Uterus (tissue), 4 donors: ENCODE data around the gene SHKBP1. TPM values are rescaled to one million over a fixed set of nuclear protein-coding genes. Genes with fewer than 3 reads are reported as not detected.
A peak's percentile ranks its signal among the peaks of the same experiment; 100 is the strongest.
"Not testable (repeated sequence)": the region's sequence is repeated elsewhere in the genome, so short reads cannot be mapped to it uniquely, and the experiment has no call there.

Experiments used
- DNase-seq, 2 donors: peaks; one replicate each; pipeline ENCODE4 v3.0.0-alpha.2; 2019 to 2020
- H3K27ac ChIP-seq, 2 donors: fragments of 200-600 bp; sonication (generic); 1 replicate in 1 of 2; 2 replicates in 1 of 2; pipeline ENCODE4 v1.5.1; 2016 to 2018
- H3K27me3 ChIP-seq, 2 donors: fragments of 200-600 bp; sonication (generic); one replicate each; pipeline ENCODE4 v1.5.1; 2018 to 2019; ENCODE audit warnings: control low read depth in 1 of 2
- H3K36me3 ChIP-seq, 2 donors: fragments of 200-600 bp; sonication (generic); one replicate each; pipeline ENCODE4 v1.5.1; 2019; ENCODE audit warnings: control low read depth in 1 of 2
- H3K4me1 ChIP-seq, 2 donors: fragments of 200-600 bp; sonication (generic); one replicate each; pipeline ENCODE4 v1.5.1; 2018 to 2019; ENCODE audit warnings: control low read depth in 1 of 2
- H3K4me3 ChIP-seq, 2 donors: fragments of 200-600 bp; sonication (generic); 1 replicate in 1 of 2; 2 replicates in 1 of 2; pipeline ENCODE4 v1.5.1; 2018 to 2019; ENCODE audit warnings: mild to moderate bottlenecking in 1 of 2
- H3K9me3 ChIP-seq, 2 donors: fragments of 200-600 bp; sonication (generic); one replicate each; pipeline ENCODE4 v1.5.1; 2019; ENCODE audit warnings: control low read depth in 1 of 2
- POLR2A ChIP-seq, 2 donors: fragments of 450-650 bp; IDR thresholded peaks; one replicate each; pipeline ENCODE4 v1.6.1; 2016; ENCODE audit warnings: antibody characterized with exemption in 2 of 2, mild to moderate bottlenecking in 1 of 2, moderate library complexity in 1 of 2
- intact Hi-C: fragments of 100-400 bp; cut with DNase I; formaldehyde crosslinking; loops from one replicate; pipeline ENCODE4 v1.15.1; 2023; ENCODE audit warnings: low total_unique reads
- total RNA-seq, 4 donors: library from RNA; depleted of rRNA in 3 of 4; stranded (reverse); fragments of >200 nt in 3 of 4; gene quantifications; one replicate each; pipeline versions ENCODE4 v1.1.0 to v1.2.4, GENCODE V29; 2014 to 2023
- TF ChIP-seq, protein P1 (sequence below), 4 experiments: fragments of 200-600 bp in 2 of 4; fragments of 450-650 bp in 2 of 4; sonication (generic) in 2 of 4; IDR thresholded peaks; one replicate each; pipeline ENCODE4 v1.5.1; 2016 to 2019; ENCODE audit warnings: antibody characterized with exemption in 4 of 4, mild to moderate bottlenecking in 2 of 4, moderate library complexity in 1 of 4
- donor health status: DM: yes; HTN: yes; CAD: no.

Gene SHKBP1
- total RNA-seq, 4 donors from 2014 or later, result 15.1 to 57.4 (median 21.9) TPM

DNA sequence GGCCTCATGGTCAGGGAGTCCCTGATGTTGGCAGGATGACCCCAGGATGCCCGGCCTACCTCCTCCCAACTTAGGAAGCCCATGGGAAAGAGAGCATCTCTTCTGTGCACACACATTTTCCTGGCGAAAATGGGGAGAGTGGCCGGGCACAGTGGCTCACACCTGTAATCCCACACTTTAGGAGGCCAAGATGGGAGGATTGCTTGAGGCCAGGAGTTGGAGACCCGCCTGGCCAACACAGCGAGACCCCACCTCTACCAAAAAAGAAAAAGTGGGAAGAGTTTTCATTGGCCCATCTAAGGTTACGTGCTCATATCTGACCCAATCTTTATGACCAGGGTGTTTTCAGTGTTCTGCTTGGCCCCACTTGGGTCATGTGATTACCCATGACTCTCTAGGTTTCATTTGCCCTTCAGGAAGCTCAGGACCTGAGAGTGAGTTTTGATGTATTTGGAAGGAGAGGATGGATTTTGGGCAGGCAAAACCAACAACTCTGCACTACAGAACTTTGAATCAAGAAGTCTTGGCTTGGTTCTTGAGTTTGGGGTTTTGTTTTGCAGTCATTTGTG is 33.6 kb upstream of the SHKBP1 start:
- H3K27me3 ChIP-seq, result no peaks in the 10 kb centered on the region
- H3K9me3 ChIP-seq, result no peaks in the 10 kb centered on the region
- intact Hi-C loops, result no loop called here
- H3K4me1 ChIP-seq, result no peaks in the 10 kb centered on the region
- TF ChIP-seq, protein P1, sequence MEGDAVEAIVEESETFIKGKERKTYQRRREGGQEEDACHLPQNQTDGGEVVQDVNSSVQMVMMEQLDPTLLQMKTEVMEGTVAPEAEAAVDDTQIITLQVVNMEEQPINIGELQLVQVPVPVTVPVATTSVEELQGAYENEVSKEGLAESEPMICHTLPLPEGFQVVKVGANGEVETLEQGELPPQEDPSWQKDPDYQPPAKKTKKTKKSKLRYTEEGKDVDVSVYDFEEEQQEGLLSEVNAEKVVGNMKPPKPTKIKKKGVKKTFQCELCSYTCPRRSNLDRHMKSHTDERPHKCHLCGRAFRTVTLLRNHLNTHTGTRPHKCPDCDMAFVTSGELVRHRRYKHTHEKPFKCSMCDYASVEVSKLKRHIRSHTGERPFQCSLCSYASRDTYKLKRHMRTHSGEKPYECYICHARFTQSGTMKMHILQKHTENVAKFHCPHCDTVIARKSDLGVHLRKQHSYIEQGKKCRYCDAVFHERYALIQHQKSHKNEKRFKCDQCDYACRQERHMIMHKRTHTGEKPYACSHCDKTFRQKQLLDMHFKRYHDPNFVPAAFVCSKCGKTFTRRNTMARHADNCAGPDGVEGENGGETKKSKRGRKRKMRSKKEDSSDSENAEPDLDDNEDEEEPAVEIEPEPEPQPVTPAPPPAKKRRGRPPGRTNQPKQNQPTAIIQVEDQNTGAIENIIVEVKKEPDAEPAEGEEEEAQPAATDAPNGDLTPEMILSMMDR (IDR thresholded peaks at IDR 0.05), result no peak
- no peak for TF ChIP-seq POLR2A (IDR thresholded peaks at IDR 0.05)
- no peak overlapping the region for H3K4me3 ChIP-seq
- no peak for DNase-seq
- no peaks in the 10 kb centered on the region for H3K36me3 ChIP-seq
- H3K27ac ChIP-seq, result no peak overlapping the region

DNA sequence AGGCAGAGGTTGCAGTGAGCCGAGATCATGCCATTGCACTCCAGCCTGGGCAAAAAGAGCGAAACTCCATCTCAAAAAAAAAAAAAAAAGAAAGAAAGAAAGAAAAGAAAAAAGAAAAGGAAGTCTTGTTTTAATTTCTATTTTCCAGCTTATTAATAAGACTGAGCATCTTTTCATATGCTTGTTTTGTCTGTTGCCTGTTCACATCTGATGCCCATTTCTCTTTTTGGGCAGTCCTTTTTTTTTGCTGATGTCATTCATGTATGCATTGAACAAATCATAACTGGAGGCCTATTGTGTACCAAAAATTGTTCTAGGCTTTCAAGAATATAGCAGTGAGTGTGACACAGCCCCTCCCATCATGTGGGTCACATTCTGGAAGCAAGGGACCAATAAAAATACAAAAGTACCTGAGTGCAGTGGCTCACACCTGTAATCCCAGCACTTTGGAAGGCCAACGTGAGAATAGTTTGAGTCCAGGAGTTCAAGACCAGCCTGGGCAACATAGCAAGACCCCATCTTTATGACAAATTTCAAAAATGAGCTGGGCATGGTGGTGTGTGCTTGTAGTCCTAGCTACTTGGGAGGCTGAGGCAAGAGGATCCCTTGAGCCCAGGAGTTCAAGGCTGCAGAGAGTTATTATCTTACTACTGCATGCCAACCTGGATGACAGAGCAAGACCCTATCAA is 30.4 kb upstream of the SHKBP1 start:
- H3K9me3 ChIP-seq, DNase-seq, intact Hi-C loops, H3K4me3 ChIP-seq, H3K4me1 ChIP-seq, H3K36me3 ChIP-seq, H3K27me3 ChIP-seq, H3K27ac ChIP-seq: not testable (repeated sequence)

DNA sequence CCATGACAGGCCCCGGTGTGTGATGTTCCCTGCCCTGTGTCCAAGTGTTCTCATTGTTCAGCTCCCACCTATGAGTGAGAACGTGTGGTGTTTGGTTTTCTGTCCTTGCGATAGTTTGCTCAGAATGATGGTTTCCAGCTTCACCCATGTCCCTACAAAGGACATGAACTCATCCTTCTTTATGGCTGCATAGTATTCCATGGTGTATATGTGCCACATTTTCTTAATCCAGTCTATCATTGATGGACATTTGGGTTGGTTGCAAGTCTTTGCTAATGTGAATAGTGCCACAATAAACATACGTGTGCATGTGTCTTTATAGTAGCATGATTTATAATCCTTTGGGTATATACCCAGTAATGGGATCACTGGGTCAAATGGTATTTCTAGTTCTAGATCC is 29.5 kb upstream of the SHKBP1 start:
- DNase-seq, H3K36me3 ChIP-seq, H3K27ac ChIP-seq, H3K4me3 ChIP-seq, intact Hi-C loops, H3K9me3 ChIP-seq, H3K4me1 ChIP-seq, H3K27me3 ChIP-seq: not testable (repeated sequence)

DNA sequence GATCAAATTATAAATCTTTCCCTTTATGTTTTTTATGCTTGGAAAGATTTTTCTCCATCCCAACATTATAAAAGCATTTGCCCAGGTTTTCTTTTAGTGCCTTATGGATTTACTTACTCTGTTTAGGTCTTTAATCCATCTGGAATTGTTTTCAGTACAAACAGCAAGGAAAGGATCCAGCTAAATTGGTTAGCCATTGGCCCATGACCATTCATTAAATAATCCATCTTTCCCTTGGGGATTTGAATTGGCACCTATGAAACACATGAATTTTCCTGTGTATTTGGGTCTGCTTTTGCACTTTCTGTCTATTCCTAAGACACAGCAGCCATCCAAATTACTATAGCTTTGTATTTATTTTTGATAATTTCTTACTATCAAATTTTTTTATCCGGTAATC is 28.8 kb upstream of the SHKBP1 start:
- Histone ChIP-seq H3K4me1 (no peaks in the 10 kb centered on the region), H3K27ac (no peak overlapping the region), H3K9me3 (no peaks in the 10 kb centered on the region), H3K4me3 (no peak overlapping the region), H3K36me3 (no peaks in the 10 kb centered on the region), H3K27me3 (no peaks in the 10 kb centered on the region)
- TF ChIP-seq, protein P1 (IDR thresholded peaks at IDR 0.05), result no peak
- no peak for TF ChIP-seq POLR2A (IDR thresholded peaks at IDR 0.05)
- DNase-seq, result no peak
- intact Hi-C loops, result no loop called here

DNA sequence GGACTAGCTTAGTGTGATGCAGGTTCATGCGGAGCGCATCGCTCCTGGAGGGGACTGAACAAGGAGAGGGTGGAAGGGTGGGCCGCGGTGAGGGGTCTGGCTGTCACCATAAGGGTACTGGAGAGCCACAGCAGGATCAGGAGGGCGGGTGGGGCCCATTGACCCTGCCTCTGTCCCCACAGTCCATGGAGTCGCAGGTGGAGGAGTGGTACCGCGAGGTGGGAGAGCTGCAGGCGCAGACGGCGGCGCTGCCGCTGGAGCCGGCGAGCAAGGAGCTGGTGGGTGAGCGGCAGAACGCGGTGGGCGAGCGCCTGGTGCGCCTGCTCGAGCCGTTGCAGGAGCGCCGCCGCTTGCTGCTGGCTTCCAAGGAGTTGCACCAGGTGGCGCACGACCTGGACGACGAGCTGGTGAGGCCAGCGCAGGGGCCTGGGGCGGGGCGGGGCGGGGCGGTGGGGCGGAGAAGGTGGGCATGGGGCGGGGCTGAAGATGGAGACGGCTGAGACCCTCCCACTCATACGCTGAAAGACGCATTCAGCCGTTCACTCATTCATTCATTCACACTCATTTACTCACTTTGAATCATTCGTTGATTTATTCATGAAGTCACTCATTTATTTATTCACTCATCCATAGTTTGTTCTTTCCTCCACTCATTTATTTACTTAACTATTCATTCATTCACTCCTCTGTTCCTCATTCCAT is 27.5 kb upstream of the SHKBP1 start:
- H3K36me3 ChIP-seq, result no peaks in the 10 kb centered on the region
- no peak overlapping the region for H3K4me3 ChIP-seq
- H3K9me3 ChIP-seq, result no peaks in the 10 kb centered on the region
- peak; percentile 52 to 56 for DNase-seq
- no peaks in the 10 kb centered on the region for H3K4me1 ChIP-seq
- intact Hi-C loops, result no loop called here
- no peaks in the 10 kb centered on the region for H3K27me3 ChIP-seq
- no peak for TF ChIP-seq POLR2A (IDR thresholded peaks at IDR 0.05)
- TF ChIP-seq, protein P1 (IDR thresholded peaks at IDR 0.05), result peak; percentile 27 to 59 (median 45)
- no peak overlapping the region for H3K27ac ChIP-seq

DNA sequence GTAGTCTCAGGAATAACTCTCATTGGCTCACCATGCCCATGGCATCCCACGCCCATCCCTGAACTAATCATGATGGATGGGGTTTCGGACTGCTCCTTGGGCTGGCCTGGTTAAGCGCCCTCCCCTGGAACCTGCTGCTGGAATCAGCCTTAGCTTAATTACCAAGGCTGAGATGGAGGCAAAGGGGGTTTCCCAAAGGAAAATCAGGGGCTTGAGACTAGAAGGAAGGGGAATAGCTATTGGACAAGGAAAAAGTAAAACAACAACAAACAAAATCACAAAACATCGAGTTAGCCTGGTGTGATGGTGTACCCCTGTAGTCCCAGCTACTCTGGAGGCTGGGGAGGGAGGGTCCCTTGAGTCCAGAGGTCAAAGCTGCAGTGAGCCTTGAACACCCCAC is 25.7 kb upstream of the SHKBP1 start:
- no peak for DNase-seq
- H3K36me3 ChIP-seq, result no peaks in the 10 kb centered on the region
- H3K27me3 ChIP-seq, result no peaks in the 10 kb centered on the region
- no peak overlapping the region for H3K27ac ChIP-seq
- H3K9me3 ChIP-seq, result no peaks in the 10 kb centered on the region
- intact Hi-C loops, result no loop called here
- H3K4me3 ChIP-seq, result no peak overlapping the region
- TF ChIP-seq, protein P1 (IDR thresholded peaks at IDR 0.05), result no peak
- no peak for TF ChIP-seq POLR2A (IDR thresholded peaks at IDR 0.05)
- H3K4me1 ChIP-seq, result no peaks in the 10 kb centered on the region
